Measurements from ENCODE around the gene CASP3. TPM values are rescaled to one million over a fixed set of nuclear protein-coding genes. Genes with fewer than 3 reads are reported as not detected.

CASP3 gene
- total and polyA plus RNA-seq, 9 of the 15 experiments (the other 6 are each of a cell fraction or from before 2014, with no cell fraction given): 17.6 to 40.1 (median 31.8) TPM

DNA sequence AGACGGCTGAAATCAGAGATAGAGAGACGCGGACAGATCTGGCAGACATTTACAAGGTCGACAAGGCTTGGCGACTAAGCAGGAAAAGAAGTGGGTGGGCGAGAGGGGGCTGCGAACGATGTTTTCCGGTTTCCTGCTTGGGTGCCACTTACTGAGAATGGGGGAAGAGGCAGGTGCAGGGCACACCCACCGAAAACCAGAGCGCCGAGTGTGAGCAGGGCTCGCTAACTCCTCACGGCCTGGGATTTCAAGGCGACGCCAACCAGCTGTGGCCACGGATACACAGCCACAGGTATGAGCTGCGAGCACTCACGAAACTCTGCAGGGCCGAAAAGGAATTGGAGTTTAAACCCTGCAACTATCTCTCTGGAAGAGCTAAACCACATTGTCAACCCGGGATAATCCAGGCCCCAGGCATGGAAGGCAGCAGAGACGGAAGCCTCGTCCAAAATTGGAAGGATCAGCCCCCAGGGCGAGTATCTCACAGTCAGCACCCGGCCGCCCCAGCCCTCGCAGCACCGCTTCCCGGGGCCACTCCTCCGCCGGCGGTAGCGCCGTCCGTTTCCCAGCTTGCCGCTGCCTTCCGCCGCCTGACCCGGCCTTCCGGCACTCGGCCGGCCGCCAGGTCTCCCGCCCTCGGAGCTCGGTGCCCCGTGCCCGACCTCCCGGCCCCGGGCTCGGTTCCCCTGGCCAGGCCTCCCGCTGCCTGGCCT lies 778 bp downstream of the CASP3 start (continued):
- TF ChIP-seq STAT5A (IDR thresholded peaks at IDR 0.05; ENCODE audit: borderline replicate concordance, low read length) (no peak), CREBBP (IDR thresholded peaks at IDR 0.05; ENCODE audit: low read depth, low read length) (no peak), PRMT5 (CRISPR knock-in tag; IDR thresholded peaks at IDR 0.05) (no peak), RB1 (IDR thresholded peaks at IDR 0.05; ENCODE audit: low read depth) (no peak), ZNF232 (CRISPR knock-in tag; IDR thresholded peaks at IDR 0.05) (no peak), RBM39 (optimal IDR thresholded peaks at IDR 0.05; ENCODE audit: low read depth, low read length) (no peak), ZNF444 (CRISPR knock-in tag; IDR thresholded peaks at IDR 0.05) (no peak), GTF2F1 (IDR thresholded peaks at IDR 0.05; ENCODE audit: low read depth, low read length) (no peak), ASH1L (IDR thresholded peaks at IDR 0.05; ENCODE audit: borderline replicate concordance, low read depth, partially characterized antibody) (no peak), ELF2 (CRISPR knock-in tag; IDR thresholded peaks at IDR 0.05) (no peak), HEY1 (CRISPR knock-in tag; IDR thresholded peaks at IDR 0.05; ENCODE audit: borderline replicate concordance) (no peak), LCOR (CRISPR knock-in tag; IDR thresholded peaks at IDR 0.05) (no peak), XRCC4 (IDR thresholded peaks at IDR 0.05; ENCODE audit: extremely low read depth, insufficient read depth, insufficient read length) (no peak), KDM4B (IDR thresholded peaks at IDR 0.05; ENCODE audit: borderline replicate concordance in 2 of 2, low read depth in 1 of 2) (0 out of 4 replicates have a peak, but pooled peaks of 1 of the 2 experiments have one; percentile 50), MAFF (IDR thresholded peaks at IDR 0.05; ENCODE audit: low read length) (no peak), HOXB6 (CRISPR knock-in tag; IDR thresholded peaks at IDR 0.05; ENCODE audit: borderline replicate concordance) (no peak), NFE2L1 (tag; IDR thresholded peaks at IDR 0.05; ENCODE audit: borderline replicate concordance, low read depth) (no peak), ZNF707 (CRISPR knock-in tag; conservative IDR thresholded peaks at IDR 0.05) (no peak)
- TF ChIP-seq, protein P1, sequence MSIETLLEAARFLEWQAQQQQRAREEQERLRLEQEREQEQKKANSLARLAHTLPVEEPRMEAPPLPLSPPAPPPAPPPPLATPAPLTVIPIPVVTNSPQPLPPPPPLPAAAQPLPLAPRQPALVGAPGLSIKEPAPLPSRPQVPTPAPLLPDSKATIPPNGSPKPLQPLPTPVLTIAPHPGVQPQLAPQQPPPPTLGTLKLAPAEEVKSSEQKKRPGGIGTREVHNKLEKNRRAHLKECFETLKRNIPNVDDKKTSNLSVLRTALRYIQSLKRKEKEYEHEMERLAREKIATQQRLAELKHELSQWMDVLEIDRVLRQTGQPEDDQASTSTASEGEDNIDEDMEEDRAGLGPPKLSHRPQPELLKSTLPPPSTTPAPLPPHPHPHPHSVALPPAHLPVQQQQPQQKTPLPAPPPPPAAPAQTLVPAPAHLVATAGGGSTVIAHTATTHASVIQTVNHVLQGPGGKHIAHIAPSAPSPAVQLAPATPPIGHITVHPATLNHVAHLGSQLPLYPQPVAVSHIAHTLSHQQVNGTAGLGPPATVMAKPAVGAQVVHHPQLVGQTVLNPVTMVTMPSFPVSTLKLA (conservative IDR thresholded peaks at IDR 0.05): no peak; a peak in 1 of 4 replicates
- TF ChIP-seq, protein P2, sequence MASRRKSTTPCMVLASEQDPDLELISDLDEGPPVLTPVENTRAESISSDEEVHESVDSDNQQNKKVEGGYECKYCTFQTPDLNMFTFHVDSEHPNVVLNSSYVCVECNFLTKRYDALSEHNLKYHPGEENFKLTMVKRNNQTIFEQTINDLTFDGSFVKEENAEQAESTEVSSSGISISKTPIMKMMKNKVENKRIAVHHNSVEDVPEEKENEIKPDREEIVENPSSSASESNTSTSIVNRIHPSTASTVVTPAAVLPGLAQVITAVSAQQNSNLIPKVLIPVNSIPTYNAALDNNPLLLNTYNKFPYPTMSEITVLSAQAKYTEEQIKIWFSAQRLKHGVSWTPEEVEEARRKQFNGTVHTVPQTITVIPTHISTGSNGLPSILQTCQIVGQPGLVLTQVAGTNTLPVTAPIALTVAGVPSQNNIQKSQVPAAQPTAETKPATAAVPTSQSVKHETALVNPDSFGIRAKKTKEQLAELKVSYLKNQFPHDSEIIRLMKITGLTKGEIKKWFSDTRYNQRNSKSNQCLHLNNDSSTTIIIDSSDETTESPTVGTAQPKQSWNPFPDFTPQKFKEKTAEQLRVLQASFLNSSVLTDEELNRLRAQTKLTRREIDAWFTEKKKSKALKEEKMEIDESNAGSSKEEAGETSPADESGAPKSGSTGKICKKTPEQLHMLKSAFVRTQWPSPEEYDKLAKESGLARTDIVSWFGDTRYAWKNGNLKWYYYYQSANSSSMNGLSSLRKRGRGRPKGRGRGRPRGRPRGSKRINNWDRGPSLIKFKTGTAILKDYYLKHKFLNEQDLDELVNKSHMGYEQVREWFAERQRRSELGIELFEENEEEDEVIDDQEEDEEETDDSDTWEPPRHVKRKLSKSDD (conservative IDR thresholded peaks at IDR 0.05; ENCODE audit: low read length): no peak
- TF ChIP-seq, protein P3, sequence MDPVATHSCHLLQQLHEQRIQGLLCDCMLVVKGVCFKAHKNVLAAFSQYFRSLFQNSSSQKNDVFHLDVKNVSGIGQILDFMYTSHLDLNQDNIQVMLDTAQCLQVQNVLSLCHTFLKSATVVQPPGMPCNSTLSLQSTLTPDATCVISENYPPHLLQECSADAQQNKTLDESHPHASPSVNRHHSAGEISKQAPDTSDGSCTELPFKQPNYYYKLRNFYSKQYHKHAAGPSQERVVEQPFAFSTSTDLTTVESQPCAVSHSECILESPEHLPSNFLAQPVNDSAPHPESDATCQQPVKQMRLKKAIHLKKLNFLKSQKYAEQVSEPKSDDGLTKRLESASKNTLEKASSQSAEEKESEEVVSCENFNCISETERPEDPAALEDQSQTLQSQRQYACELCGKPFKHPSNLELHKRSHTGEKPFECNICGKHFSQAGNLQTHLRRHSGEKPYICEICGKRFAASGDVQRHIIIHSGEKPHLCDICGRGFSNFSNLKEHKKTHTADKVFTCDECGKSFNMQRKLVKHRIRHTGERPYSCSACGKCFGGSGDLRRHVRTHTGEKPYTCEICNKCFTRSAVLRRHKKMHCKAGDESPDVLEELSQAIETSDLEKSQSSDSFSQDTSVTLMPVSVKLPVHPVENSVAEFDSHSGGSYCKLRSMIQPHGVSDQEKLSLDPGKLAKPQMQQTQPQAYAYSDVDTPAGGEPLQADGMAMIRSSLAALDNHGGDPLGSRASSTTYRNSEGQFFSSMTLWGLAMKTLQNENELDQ (CRISPR knock-in tag; IDR thresholded peaks at IDR 0.05; ENCODE audit: borderline replicate concordance): no peak
